SJSA1 (cell line): Measurements from ENCODE around the gene PLCZ1. TPM values are rescaled to one million over a fixed set of nuclear protein-coding genes. Genes with fewer than 3 reads are reported as not detected.
"Not testable (repeated sequence)": the region's sequence is repeated elsewhere in the genome, so short reads cannot be mapped to it uniquely, and the experiment has no call there.

Source experiments
- DNase-seq, 2 experiments: peaks; one replicate each; pipeline ENCODE4 v3.0.0-alpha.2; 2015 to 2020; ENCODE audit warnings: low spot score in 2 of 2, low read depth in 1 of 2
- H3K27ac ChIP-seq: fragments of 250-450 bp; sonication (Bioruptor Pico); 2 replicates; pipeline ENCODE4 v1.5.1; 2020; ENCODE audit warnings: mild to moderate bottlenecking, moderate library complexity
- H3K27me3 ChIP-seq: fragments of 250-450 bp; sonication (Bioruptor Pico); replicated peaks from 2 replicates; pipeline ENCODE4 v1.5.1; 2020; ENCODE audit warnings: mild to moderate bottlenecking, moderate library complexity
- H3K36me3 ChIP-seq: fragments of 250-450 bp; sonication (Bioruptor Pico); 2 replicates; pipeline ENCODE4 v1.5.1; 2020; ENCODE audit warnings: mild to moderate bottlenecking
- H3K4me1 ChIP-seq: fragments of 250-450 bp; sonication (Bioruptor Pico); replicated peaks from 2 replicates; pipeline ENCODE4 v1.6.1; 2021; ENCODE audit warnings: mild to moderate bottlenecking
- H3K4me3 ChIP-seq: fragments of 250-450 bp; sonication (Bioruptor Pico); 2 replicates; pipeline ENCODE4 v1.5.1; 2020; ENCODE audit warnings: mild to moderate bottlenecking
- H3K9me3 ChIP-seq: fragments of 250-450 bp; sonication (Bioruptor Pico); replicated peaks from 2 replicates; pipeline ENCODE4 v1.5.1; 2020; ENCODE audit warnings: mild to moderate bottlenecking
- total RNA-seq: library from RNA; depleted of rRNA; stranded (reverse); fragments of >200 nt; shearing (Covaris generic); gene quantifications from 2 replicates; pipeline ENCODE4 v1.2.3, GENCODE V29; 2014; rRNA removed

The PLCZ1 gene, protein sequence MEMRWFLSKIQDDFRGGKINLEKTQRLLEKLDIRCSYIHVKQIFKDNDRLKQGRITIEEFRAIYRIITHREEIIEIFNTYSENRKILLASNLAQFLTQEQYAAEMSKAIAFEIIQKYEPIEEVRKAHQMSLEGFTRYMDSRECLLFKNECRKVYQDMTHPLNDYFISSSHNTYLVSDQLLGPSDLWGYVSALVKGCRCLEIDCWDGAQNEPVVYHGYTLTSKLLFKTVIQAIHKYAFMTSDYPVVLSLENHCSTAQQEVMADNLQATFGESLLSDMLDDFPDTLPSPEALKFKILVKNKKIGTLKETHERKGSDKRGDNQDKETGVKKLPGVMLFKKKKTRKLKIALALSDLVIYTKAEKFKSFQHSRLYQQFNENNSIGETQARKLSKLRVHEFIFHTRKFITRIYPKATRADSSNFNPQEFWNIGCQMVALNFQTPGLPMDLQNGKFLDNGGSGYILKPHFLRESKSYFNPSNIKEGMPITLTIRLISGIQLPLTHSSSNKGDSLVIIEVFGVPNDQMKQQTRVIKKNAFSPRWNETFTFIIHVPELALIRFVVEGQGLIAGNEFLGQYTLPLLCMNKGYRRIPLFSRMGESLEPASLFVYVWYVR
- not detected in 2 replicates for total RNA-seq

DNA sequence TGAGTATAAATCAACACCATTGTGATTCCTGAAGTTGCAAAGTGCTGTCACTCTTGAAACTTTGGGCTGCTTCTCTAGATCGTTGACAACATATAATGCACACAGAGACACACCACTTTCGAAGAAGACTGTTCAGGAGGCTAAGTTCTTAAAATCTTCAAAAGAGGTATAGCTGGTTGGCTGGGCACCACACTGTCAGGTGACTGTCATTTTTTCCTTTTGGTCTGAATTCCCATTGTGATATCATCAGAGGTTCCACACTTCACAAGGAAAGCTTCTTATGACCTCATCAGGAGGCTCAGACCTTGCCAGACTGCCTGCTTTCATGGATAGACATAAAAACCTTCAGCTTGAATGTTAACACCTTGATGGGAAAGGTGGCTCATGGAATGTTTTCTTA is at the start of gene PLCZ1, which contains the start of gene CAPZA3:
TSS of gene PLCZ1 (minus strand) at position 194 of the 400 bp plus-strand sequence. CDS start 641 bp downstream, outside the sequence.
TSS of gene CAPZA3 (plus strand) at position 301 of the 400 bp plus-strand sequence. CDS start 150 bp downstream, outside the sequence.
- H3K4me3 ChIP-seq = no peak within 1 kb of the TSS
- H3K27me3 ChIP-seq = no peaks in the 10 kb centered on the region
- no peaks in the 10 kb centered on the region for H3K4me1 ChIP-seq
- DNase-seq = no peak
- no peak within 1 kb of the TSS for H3K27ac ChIP-seq
- H3K36me3 ChIP-seq = no peaks in the 10 kb centered on the region
- no peaks in the 10 kb centered on the region; the same call in none of the 2 replicates for H3K9me3 ChIP-seq

DNA sequence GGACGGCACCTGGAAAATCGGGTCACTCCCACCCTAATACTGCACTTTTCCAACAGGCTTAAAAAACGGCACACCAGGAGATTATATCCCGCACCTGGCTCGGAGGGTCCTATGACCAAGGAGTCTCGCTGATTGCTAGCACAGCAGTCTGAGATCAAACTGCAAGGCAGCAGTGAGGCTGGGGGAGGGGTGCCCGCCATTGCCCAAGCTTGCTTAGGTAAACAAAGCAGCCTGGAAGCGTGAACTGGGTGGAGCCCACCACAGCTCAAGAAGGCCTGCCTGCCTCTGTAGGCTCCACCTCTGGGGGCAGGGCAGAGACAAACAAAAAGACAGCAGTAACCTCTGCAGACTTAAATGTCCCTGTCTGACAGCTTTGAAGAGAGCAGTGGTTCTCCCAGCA is 47.7 kb upstream of the PLCZ1 start:
- H3K9me3 ChIP-seq, H3K4me1 ChIP-seq, DNase-seq, H3K4me3 ChIP-seq, H3K27me3 ChIP-seq, H3K27ac ChIP-seq, H3K36me3 ChIP-seq: not testable (repeated sequence)

- DNase-seq = no peak
- no peaks in the 10 kb centered on the region for H3K9me3 ChIP-seq
These were observed 45.0 kb upstream of the PLCZ1 start for GRCh38 chr12:18782827-18783226.

GRCh38 chr12:18766479-18766878 is 28.7 kb upstream of the PLCZ1 start:
- not testable (repeated sequence) for H3K27ac ChIP-seq, DNase-seq, H3K27me3 ChIP-seq, H3K4me1 ChIP-seq, H3K36me3 ChIP-seq, H3K9me3 ChIP-seq, H3K4me3 ChIP-seq

More at GRCh38 chr12:18782827-18783226, 45.0 kb upstream of the PLCZ1 start:
- no peak overlapping the region for H3K27ac ChIP-seq
- H3K36me3 ChIP-seq = no peaks in the 10 kb centered on the region
- H3K4me3 ChIP-seq = no peak overlapping the region
- H3K4me1 ChIP-seq = no peaks in the 10 kb centered on the region
- H3K27me3 ChIP-seq = no peaks in the 10 kb centered on the region

DNA sequence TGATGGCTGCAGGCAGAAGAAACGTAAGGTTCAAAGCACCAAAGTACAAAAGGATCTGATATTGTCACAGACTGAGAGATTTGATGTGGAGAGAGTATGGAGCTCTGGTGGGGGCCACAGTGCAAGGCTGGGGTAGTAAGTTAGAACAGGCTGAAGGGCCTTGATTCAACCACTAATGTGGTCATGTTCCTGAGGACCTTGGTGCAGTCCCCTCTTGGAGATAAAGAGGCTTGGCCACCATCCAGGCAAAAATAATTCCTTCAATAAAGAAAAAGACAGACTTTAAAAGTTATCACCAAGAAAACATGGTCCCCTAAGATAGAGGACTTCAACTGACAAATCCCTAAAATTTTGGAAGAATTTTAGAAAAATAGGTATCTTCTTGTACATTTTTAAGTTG is 17.5 kb upstream of the PLCZ1 start:
- H3K4me1 ChIP-seq = peaks cover 16% of the 10 kb centered on the region
- H3K4me3 ChIP-seq = no peak overlapping the region
- no peak overlapping the region for H3K27ac ChIP-seq
- no peaks in the 10 kb centered on the region for H3K36me3 ChIP-seq
- peaks cover 4% of the 10 kb centered on the region; the same call in 1 of the 2 replicates for H3K27me3 ChIP-seq
- H3K9me3 ChIP-seq = no peaks in the 10 kb centered on the region
- no peak for DNase-seq

DNA sequence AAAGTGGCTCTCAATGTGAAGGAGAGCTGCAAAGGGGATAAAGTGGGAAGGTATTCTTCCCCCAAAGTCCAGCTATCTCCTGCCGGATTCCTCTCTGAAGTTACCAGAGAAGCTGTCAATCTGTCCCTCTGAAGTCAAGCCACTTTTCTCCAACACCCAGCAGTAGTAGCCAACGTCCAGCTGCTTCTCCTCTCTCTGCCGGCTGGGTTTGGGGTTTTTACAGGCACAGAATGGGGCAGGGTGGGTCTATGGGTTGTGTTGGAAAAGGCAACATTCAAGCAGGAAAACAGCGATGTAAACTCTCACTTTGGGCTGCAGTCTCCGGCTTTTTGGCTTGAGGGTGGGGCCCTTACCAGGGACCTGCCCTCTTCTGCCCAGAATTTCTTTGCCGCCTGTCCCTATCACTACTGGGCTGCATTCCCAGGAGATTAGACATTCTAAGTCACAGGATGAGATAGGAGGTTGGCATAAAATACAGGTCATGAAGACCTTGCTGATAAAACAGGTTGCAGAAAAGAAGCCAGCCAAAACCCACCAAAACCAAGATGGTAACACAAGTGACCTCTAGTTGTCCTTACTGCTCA is 16.4 kb upstream of the PLCZ1 start:
- no peaks in the 10 kb centered on the region for H3K36me3 ChIP-seq
- H3K9me3 ChIP-seq = no peaks in the 10 kb centered on the region
- no peak for DNase-seq
- H3K4me3 ChIP-seq = no peak overlapping the region
- peaks cover 24% of the 10 kb centered on the region for H3K4me1 ChIP-seq
- peaks cover 4% of the 10 kb centered on the region; the same call in 1 of the 2 replicates for H3K27me3 ChIP-seq
- no peak overlapping the region for H3K27ac ChIP-seq

DNA sequence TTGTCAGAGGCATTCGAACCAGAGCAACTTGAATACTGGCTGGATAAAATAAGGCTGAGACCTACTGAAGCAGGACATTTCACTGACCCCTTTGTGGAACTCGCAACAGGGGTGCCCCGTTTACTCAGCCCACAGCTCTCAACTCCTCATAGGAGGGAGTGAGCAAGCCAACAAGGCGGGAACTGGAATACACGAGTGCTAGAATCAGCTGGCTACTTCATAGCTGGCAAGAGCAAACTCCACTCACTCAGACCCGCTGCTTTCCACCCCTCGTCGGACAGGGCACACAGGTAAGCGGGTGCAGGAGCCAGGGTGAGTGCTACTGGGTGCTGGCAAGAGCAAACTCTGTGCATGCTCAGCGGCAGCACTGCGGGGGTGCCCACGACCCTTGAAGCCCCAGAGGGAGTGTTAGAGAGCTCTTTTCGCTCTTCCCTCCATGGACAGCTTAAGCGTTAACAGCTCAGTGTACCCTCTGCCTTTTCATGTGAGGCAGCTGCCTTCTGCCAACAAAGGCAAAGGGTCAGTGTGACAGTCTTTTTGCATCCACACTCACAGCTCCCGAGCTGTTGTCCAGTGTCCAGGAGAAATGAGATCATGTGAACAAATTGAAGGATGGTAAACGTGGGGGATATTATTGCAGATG is 15.8 kb upstream of the PLCZ1 start:
- DNase-seq = no peak
- Histone ChIP-seq H3K27ac (no peak overlapping the region), H3K27me3 (peaks cover 4% of the 10 kb centered on the region; the same call in 1 of the 2 replicates), H3K36me3 (no peaks in the 10 kb centered on the region), H3K9me3 (no peaks in the 10 kb centered on the region), H3K4me3 (no peak overlapping the region), H3K4me1 (peaks cover 28% of the 10 kb centered on the region)

DNA sequence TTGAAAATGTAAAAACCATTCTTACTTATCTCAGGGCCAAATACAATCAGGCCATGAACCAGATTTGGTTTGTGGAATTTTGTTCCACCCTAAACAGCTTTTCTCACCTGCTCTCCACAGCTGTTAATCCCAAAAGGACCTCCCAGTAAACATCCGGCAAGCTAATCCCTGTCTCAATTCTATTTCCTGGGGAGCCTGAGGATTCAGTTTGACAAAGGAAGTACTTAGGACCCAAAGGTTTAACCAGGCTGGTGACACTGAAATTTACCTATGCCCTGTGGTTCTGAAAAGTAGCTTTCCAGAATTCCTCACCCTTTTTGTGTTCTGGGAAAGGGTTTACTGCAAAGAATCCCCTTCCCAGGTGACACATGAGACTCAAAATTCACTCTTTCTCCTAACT is 15.1 kb upstream of the PLCZ1 start:
- H3K27ac ChIP-seq = 0 out of 2 replicates have a peak overlapping the region, but pooled peaks have one; percentile 37
- H3K4me3 ChIP-seq = no peak overlapping the region
- H3K4me1 ChIP-seq = peaks cover 35% of the 10 kb centered on the region
- H3K36me3 ChIP-seq = no peaks in the 10 kb centered on the region
- peaks cover 4% of the 10 kb centered on the region; the same call in 1 of the 2 replicates for H3K27me3 ChIP-seq
- H3K9me3 ChIP-seq = no peaks in the 10 kb centered on the region
- no peak for DNase-seq

GRCh38 chr12:18752280-18752920 is 14.6 kb upstream of the PLCZ1 start:
- Histone ChIP-seq H3K36me3 (no peaks in the 10 kb centered on the region), H3K4me3 (no peak overlapping the region), H3K9me3 (no peaks in the 10 kb centered on the region), H3K27me3 (peaks cover 4% of the 10 kb centered on the region; the same call in 1 of the 2 replicates), H3K27ac (no peak overlapping the region), H3K4me1 (peaks cover 40% of the 10 kb centered on the region)
- peak; percentile 28 to 57 for DNase-seq

DNA sequence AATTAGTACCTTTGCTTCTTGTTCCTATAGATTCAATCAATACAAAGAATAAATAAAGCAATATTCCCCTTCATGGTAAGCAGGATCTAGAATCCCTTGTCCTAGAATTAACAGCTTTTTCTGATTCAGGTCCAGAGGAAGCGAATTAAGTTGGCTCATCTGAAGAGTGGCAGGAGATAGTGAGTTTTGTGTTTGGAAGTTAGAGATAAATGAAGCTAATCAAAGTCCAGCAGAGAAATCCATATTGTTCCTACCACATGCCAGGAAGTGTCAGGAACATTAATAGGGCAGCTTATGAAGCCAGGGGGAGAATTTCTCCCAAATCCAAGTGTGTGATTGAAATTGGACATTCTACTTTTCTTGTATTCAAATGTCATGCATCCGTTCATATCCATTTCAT is 14.1 kb upstream of the PLCZ1 start:
- H3K9me3 ChIP-seq = no peaks in the 10 kb centered on the region
- H3K27ac ChIP-seq = no peak overlapping the region
- peaks cover 4% of the 10 kb centered on the region; the same call in 1 of the 2 replicates for H3K27me3 ChIP-seq
- DNase-seq = no peak
- H3K4me3 ChIP-seq = no peak overlapping the region
- no peaks in the 10 kb centered on the region for H3K36me3 ChIP-seq
- H3K4me1 ChIP-seq = peaks cover 43% of the 10 kb centered on the region

- H3K9me3 ChIP-seq = no peaks in the 10 kb centered on the region
- H3K36me3 ChIP-seq = no peaks in the 10 kb centered on the region
- DNase-seq = no peak
- peaks cover 43% of the 10 kb centered on the region for H3K4me1 ChIP-seq
- H3K27me3 ChIP-seq = no peaks in the 10 kb centered on the region
- no peak overlapping the region for H3K27ac ChIP-seq
- no peak overlapping the region for H3K4me3 ChIP-seq
These were observed 12.3 kb upstream of the PLCZ1 start for GRCh38 chr12:18750085-18750484.

- H3K4me3 ChIP-seq = no peak overlapping the region
- peaks cover 43% of the 10 kb centered on the region for H3K4me1 ChIP-seq
- no peaks in the 10 kb centered on the region for H3K36me3 ChIP-seq
- no peaks in the 10 kb centered on the region for H3K27me3 ChIP-seq
- H3K9me3 ChIP-seq = no peaks in the 10 kb centered on the region
- no peak for DNase-seq
- no peak overlapping the region for H3K27ac ChIP-seq
These were observed 11.7 kb upstream of the PLCZ1 start for GRCh38 chr12:18749386-18749957.

- no peaks in the 10 kb centered on the region for H3K36me3 ChIP-seq
- H3K4me1 ChIP-seq = peaks cover 36% of the 10 kb centered on the region
- no peak overlapping the region for H3K4me3 ChIP-seq
- H3K27ac ChIP-seq = peak overlapping the region; percentile 36
- H3K27me3 ChIP-seq = no peaks in the 10 kb centered on the region
- DNase-seq = peak in 1 of 2 experiments; percentile 47
- H3K9me3 ChIP-seq = no peaks in the 10 kb centered on the region
These were observed 10.1 kb upstream of the PLCZ1 start for GRCh38 chr12:18747895-18748294.
